SHP77 treated with DMSO at 0.1 percent for 48 hours (cell line): ENCODE measurements around the gene ADAT3.
A peak's percentile ranks its signal among the peaks of the same experiment; 100 is the strongest.
"Not testable (repeated sequence)": the region's sequence is repeated elsewhere in the genome, so short reads cannot be mapped to it uniquely, and the experiment has no call there.

Experiments used
- DNase-seq: peaks from one replicate; lab custom pipeline; 2025; lab: John Stamatoyannopoulos, UW

The ADAT3 gene

DNA sequence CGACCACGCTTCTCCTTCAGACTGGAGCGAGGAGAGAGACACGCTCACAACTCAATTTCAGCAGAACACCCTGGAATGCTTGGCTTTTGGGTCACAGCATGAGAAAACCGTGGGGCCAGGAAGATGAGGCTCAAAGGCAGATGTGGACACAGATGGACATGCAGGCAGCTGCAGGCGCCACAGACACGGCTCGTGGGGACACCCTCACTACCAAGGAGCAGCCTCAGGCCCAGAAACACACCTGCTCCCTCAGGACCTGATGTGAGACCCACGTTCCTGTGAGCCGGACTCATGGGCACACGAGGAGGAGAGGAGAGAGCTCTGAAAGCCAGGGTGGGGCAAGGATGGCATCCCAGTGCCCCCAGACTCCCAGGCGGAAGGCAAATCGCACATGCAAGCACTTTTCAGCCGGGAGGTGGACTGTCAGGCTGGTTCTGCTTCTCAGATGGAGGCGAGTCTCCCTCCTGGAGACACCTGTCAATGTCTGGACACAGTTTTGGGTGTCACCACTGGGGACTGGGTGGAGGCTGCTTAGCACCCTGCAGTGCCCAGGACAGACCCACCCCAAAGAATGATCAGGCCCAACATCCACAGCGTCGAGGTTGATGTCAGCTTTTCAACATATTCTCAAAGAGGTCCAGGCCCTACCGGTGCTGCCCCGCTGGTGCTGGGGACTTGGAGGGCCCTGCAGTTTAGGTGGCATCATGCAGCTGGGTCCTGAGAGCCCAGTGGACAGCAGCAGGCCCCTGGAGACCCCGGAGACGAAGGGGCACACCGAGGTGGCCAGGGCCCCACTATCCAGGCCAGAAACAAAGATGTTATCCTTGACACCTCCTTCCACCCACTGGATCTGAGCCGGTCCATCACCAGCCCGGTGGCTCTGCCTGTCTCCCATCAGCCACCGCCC is 22.2 kb upstream of the ADAT3 start:
- DNase-seq: no peak

DNA sequence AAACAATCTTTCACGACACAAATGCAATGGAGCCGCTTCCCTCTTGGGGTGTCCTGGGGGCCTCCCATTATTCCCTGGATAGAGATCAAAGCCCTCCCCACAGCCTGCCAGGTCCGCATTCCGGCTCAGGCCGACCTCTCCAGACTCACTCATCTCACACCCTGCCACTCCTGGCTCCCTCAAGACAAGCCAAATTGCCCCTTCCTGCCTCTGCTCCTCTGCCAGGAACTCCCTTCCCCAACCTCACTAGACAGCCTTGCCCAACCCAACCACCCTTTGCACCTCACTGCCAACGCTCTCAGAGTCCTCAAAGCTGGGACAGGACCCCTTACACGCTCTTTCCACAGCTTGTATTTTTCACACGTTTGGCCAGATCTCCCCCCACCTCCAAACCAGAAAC is 21.4 kb upstream of the ADAT3 start:
- no peak for DNase-seq

DNA sequence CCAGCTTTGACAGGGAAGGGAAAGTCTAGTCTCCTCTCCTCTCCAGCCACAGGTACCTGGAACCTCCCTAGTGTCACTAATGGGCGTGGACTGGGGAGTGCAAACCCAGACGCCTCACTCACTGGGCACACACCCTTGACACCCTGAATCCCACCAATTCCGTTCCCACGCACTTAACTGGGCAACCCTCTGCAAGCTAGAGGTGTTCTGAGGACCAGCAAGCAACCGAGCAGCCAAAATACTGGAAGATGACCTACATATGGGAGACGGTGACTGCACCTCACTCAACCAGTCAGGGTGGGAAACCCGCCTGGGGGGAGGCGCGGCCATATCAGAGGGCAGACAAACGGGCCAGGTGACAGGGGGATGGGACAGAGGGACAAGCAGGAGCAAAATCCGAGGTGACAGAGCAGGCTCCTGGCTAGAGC is 20.9 kb upstream of the ADAT3 start:
- DNase-seq: no peak

DNA sequence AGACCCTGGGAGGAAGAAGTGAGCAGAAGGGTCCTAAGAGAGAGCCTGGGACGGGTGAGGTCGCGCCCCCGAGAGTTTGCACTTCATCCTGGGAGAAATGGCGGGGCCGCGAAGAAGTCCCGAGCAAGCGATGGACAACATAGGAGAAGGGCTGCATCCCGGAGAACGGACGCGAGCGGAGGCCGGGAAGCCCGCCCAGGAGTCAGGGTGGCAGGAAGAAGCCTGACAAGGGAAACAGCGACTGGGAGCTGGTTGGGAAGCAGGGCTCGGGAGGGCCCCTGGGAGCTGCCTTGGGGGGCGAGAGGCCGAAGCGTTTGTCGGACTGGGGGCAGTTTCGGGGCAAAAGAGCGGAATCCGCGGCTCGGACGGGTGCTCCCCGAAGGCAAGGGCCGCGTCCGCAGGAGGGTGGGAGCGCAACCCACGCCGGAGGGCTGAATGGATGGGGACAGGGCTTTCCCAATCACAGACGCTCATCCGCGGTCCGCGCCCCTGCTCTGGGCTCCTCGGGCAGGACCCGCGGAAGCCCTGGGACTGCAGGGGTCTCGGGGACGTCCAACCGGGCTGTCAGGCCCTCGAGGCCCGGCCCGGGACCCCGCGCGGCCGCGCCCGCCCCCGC is 20.4 kb upstream of the ADAT3 start:
- no peak for DNase-seq

DNA sequence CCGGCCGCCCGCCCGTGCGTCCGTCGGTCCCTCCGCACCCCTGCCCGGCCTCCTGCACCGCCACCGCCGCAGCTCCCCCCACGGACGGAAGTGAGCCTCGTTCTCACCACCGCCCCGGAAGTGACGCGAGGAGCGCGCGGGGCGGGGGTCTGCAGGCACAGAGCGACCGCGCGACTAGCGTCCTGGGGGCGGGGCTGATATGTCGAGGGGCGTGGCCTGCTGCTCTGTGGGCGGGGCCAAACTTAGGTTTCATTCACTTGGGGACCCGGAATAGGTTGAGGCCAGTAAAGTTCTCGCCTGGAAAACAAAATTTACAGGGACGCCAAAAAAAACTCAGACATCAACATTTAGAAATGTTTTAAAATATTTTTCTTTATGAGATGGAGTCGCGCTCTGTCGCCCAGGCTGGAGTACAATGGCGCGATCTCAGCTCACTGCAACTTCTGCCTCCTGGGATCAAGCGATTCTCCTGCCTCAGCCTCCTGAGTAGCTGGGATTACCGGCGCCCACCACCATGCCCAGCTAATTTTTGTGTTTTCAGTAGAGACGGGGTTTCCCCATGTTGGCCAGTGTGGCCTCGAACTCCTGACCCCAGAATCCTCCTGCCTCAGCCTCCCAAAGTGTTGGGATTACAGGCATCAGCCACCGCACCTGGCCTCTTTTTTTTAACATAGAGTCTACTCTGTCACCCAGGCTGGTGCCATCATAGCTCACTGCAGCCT is 19.6 kb upstream of the ADAT3 start, which contains the start of gene ABHD17A:
ABHD17A (minus strand) TSS at position 99 of the 722 bp plus-strand sequence. CDS start 3,930 bp downstream, outside the sequence.
- peak; percentile 36 for DNase-seq

DNA sequence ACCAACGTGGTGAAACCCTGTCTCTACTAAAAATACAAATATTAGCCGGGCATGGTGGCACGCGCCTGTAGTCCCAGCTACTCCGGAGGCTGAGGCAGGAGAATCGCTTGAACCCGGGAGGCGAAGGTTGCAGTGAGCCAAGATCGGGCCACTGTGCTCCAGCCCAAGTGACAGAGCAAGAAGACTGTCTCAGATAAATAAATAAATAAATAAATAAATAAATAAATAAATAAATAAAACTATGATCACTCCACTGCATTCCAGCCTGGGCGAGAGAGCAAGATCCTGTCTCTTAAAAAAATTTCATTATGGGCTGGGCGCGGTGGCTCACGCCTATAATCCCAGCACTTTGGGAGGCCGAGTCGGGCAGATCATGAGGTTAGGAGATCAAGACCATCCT is 18.8 kb upstream of the ADAT3 start:
- not testable (repeated sequence) for DNase-seq

DNA sequence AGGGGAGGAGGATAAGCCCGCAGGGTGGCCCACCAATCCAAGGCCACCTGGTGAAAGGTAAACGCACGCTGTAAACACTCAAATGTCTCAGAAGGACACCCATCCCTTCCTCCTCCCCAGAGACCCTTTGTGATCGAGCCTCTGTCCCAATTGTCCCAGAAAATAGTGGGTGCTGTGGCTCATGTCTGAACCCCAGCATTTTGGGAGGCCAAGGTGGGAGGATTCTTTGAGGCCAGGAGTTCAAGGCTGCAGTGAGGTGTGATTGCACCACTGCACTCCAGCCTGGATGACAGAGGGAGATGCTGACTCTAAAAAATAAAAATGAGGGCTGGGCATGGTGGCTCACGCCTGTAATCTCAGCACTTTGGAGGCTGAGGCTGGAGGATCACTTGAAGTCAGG is 16.8 kb upstream of the ADAT3 start:
- no peak for DNase-seq

DNA sequence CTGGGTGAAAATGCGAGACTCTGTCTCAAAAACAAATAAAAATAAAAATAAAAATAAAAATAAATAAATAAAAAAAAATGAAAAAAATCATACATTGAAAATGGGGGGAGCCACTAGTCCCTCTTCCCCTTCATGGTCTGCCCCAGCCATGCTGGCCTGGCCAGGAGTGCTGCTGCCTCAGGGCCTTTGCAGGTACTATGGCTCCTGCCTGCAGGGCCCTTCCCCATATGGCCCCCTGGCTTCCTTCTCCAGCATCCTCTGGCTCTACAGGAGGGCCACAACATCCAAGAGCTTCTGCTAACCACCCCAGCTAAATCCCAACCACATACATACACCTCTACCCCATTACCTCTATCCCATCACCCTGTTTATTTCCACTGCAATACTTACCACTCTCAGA is 15.3 kb upstream of the ADAT3 start:
- no peak for DNase-seq

DNA sequence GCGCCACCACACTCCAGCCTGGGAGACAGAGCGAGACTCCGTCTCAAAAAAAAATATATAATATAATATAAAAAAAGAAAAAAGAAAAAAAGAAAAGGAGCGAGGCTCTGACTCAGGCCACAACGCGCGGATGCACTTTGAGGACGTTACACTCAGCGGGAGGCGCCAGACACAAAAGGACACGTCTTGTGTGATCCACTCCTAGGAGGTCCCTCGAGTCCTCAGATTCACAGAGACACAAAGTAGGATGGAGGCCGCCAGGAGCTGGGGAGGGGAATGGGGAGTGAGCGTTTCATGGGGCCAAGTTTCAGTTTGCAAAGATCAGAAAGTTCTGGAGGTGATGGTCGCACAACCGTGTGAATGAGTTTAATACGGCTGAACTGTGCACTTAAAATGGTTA is 11.4 kb upstream of the ADAT3 start:
- DNase-seq: no peak

DNA sequence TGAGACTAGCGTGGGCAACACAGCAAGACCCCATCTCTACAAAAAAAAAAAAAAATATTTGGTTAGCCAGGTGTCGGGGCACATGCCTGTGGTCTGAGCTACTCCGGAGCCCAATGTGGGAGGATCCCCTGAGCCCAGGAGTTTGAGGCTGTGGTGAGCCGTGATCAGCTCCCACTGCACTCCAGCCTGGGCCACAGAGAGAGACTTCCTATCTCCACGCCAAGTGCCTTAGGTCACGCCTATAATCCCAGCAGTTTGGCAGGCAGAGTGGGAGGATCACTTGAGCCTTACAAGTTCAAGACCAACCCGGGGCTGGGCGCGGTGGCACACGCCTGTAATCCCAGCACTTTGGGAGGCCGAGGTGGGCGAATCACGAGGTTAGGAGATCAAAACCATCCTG is 8.7 kb upstream of the ADAT3 start:
- DNase-seq: no peak

DNA sequence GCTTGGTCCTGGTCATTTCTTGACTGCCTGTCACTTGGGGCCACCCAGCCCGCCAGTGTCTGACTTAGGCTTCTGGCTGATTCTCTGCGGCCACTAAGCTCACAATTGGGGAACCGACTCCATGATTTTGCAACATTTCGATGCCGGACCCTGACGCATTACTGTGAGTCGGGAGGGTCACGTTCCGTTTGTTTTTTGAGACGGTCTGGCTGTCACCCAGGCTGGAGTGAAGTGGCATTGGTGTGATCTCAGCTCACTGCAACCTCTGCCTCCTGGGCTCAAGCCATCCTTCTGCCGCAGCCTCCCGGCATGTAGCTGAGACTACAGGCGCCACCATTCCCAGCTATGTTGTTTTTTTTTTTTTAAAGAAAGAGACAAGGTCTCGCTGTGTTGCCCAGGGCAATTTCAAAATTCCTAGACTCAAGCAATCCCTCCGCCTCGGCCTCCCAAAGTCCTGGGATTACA is 3.2 kb upstream of the ADAT3 start:
- DNase-seq: no peak

DNA sequence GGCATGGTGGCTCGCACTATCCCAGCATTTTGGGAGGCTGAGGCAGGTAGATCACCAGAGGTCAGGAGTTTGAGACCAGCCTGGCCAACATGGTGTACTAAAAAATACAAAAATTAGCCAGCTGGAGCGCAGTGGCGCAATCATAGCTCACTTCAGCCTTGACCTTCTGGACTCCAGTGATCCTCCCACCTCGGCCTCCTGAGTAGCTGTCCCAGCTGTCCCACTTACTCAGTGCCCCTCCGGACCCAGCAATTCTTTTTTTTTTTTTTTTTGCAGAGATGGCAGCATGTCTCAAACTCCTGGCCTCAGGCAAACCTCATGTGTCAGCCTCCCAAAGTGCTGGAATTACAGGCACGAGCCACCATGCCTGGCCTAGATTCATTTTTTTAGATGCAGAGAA is 2.3 kb upstream of the ADAT3 start:
- no peak for DNase-seq

DNA sequence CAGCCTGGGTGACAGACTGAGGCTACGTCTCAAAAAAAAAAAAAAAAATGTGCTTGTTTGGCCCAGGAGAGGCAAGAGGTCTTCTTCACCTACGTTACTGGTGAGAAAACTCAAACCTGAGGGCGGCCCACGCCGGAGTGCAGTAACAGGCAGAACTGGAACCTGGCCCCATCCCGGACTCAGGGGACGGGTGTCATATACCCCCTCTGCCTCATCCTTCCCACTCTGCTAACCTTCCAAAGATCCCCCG is 414 bp upstream of the ADAT3 start:
- DNase-seq: no peak

DNA sequence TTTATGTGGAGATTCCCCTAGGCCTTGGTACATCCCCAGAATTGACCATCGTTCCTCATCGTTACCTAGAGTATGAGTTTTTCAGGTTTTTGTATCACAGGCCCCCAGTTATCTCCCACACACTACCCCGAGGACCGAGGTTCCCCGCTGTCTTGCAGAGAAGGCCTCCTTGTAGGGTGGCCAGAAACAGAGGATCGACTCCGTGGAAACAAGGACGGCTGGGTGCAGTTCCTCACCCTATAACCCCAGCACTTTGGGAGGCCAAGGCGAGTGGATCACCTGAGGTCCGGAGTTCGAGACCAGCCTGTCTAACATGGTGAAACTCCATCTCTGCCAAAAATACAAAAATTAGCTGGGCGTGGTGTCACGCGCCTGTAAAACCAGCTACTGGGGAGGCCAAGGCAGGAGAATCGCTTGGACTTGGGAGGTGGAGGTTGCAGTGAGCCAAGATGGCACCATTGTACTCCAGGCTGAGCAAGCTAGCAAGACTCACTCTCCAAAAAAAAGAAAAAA is 720 bp downstream of the ADAT3 start:
- DNase-seq: no peak

DNA sequence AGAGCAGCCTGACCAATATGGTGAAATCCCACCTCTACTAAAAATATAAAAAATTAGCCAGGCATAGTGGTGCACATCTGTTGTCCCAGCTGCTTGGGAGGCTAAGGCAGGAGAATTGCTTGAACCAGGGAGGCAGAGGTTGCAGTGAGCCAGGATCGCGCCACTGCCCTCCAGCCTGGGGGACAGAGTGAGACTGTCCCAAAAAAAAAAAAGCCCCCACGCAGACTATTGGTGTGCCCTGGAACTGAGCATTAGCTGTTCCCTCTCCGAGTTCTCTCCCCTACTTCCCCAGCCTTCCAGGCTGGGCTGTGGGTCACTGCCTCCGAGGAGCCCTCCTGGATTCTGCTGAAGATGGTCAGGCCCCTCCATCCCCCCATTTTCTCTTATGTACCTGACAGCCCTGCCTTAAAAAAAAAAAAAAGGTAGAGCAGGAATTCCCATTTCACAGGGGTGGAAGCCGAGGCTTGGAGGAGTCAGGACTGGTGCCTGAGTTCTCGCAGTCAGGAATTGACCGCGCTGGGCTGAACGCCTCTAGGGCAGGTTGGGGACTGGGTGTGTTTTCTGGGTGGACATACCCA is 1.9 kb downstream of the ADAT3 start:
- no peak for DNase-seq

DNA sequence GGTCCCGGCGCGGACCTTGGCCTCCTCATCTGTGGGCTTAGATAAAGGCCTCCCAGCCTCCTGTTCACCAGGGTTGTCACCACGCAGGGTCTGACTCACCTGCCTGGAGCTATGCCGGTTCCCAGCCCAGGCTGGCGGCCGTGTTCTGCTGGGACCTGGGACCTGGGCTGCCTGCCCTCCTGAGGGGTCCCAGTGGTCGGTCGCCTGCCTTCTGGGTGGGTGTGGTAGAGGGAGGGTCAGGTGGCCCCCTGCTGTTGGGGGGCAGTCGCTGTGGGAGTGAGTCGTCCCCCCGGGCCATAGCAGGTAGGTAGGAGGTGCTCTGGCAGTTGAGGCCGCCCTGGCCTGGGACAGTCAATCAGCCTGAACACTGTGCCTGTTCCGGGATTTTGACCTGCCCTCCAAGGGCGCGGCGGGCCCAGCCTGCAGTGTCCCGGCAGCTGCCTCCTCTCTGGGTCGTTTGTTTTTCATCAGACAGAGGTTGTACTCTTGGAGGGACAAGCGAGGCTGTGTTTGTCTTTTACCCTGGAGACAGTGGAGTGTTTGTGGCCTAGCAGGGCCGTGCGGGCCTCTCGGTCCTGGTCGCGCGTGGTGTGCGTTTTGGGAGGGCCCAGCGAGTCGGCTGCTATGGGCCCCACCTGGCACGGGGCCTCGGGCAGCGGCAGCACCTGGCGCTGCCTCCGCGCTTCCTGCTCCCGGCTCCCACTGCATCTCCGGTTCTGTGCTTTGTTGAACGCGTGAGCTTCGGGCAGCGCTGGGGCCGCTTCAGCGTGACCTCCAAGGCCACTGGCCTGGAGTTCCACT is 2.6 kb downstream of the ADAT3 start:
- peak; percentile 33 for DNase-seq

DNA sequence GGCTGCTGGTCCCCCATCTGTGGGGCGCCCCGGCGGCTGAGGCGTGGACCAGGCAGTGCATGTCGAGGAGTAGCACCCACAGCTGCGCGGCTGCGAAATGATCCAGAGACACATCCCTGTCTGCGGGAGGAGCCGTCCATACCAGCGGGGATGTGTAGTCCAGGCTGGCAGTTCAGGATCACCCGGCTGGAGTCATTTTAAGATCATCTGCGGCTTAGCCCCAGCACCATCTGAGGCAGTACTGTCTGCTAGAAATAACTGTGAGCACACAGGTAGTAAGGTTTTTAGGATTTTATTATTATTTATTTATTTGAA is 3.1 kb downstream of the ADAT3 start:
- no peak for DNase-seq

DNA sequence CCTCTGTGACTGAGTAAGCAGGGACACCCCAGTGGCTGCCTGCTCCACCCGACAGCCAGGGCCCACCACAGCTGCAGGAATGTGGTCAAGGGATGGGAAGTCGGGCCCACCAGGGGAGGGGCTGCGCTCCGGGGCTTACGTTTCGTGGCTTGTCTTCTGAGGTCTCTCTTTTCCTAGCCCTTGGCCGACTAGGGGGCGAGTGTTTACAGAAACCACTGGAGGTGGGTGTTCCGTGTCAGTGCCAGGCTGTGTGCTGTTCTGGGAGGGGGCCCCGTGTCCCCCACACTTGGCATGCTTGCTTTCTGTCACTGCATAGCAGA is 4.5 kb downstream of the ADAT3 start:
- DNase-seq: no peak

DNA sequence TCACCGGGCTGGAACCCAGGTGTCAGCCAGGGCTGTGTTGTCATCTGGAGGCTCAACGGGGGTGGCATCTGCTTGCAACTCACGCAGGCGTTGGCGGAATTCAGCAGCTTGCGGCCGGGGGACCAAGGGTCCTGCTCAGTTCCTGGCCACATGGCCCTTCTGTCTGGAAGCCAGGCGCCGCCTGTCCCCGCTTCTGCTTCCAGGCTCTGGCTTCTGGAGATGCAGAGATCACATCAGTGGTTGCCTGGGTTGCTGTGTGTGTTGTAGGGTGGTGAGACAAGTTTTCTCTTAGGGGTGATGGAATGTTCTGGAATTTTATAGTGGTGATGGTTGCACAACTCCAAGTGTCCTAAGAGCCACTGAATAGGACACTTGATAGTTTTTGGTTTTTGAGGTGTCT is 5.0 kb downstream of the ADAT3 start:
- no peak for DNase-seq

DNA sequence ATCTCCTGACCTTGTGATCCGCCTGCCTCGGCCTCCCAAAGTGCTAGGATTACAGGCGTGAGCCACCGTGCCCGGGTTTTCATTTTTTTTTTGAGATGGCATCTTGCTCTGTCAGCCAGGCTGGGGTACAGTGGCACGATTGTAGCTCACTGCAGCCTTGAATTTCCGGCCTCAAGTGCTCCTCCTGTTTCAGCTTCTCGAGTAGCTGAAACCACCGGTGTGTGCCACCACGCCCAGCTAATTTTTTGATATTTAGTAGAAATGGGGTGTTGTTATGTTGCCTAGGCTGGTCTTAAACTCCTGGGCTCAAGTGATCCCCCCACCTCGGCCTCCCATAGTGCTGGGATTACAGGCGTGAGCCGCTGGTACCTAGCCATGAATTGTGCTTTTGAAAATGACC is 5.9 kb downstream of the ADAT3 start:
- DNase-seq: no peak

DNA sequence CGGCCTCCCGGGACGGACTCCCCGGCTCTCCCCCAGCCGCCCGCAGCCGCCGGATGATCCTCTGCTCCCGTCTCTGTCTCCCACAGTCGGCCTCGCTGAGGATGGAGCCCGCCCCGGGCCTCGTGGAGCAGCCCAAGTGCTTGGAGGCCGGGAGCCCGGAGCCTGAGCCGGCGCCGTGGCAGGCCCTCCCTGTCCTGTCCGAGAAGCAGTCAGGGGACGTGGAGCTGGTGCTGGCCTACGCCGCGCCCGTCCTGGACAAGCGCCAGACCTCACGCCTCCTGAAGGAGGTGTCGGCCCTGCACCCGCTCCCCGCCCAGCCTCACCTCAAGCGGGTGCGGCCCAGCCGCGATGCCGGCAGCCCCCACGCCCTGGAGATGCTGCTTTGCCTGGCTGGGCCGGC is 6.8 kb downstream of the ADAT3 start:
- no peak for DNase-seq
